Progenitor cell of endocrine pancreas (in vitro differentiated cells): ENCODE data around the gene LRMDA. TPM values are rescaled to one million over a fixed set of nuclear protein-coding genes. Genes with fewer than 3 reads are reported as not detected.
A peak's percentile ranks its signal among the peaks of the same experiment; 100 is the strongest.

Source experiments
- DNase-seq: peaks from one replicate; pipeline ENCODE4 v3.0.0; 2021; ENCODE audit warnings: low spot score; ENCODE audit not compliant: unreplicated experiment
- H3K27ac Mint-ChIP-seq: 2 replicates; pipeline ENCODE4 v1.8.0; 2021; ENCODE audit warnings: mild to moderate bottlenecking, moderate library complexity, mixed read lengths
- H3K27me3 Mint-ChIP-seq: 2 replicates; pipeline ENCODE4 v1.8.0; 2021; ENCODE audit warnings: mixed read lengths
- H3K36me3 Mint-ChIP-seq: 2 replicates; pipeline ENCODE4 v1.8.0; 2022; ENCODE audit warnings: mixed read lengths; ENCODE audit not compliant: insufficient read depth
- H3K4me1 Mint-ChIP-seq: 2 replicates; pipeline ENCODE4 v1.8.0; 2021; ENCODE audit warnings: low read depth, mixed read lengths
- H3K4me3 Mint-ChIP-seq: 2 replicates; pipeline ENCODE4 v1.8.0; 2021; ENCODE audit warnings: low read depth, mild to moderate bottlenecking, moderate library complexity, mixed read lengths
- H3K9me3 Mint-ChIP-seq: 2 replicates; pipeline ENCODE4 v1.8.0; 2021; ENCODE audit warnings: low read depth, mixed read lengths
- total RNA-seq: library from RNA; stranded (reverse); gene quantifications from 2 replicates; pipeline ENCODE4 v1.2.1, GENCODE V29; 2021
- TF ChIP-seq, protein P1 (sequence below): fragments of 200-600 bp; sonication (generic); IDR thresholded peaks from one replicate; pipeline ENCODE4 v1.5.0; 2021; ENCODE audit warnings: antibody characterized with exemption, mild to moderate bottlenecking; ENCODE audit not compliant: unreplicated experiment

The LRMDA gene
- total RNA-seq, 1 donor from 2014 or later = 6.5 TPM

DNA sequence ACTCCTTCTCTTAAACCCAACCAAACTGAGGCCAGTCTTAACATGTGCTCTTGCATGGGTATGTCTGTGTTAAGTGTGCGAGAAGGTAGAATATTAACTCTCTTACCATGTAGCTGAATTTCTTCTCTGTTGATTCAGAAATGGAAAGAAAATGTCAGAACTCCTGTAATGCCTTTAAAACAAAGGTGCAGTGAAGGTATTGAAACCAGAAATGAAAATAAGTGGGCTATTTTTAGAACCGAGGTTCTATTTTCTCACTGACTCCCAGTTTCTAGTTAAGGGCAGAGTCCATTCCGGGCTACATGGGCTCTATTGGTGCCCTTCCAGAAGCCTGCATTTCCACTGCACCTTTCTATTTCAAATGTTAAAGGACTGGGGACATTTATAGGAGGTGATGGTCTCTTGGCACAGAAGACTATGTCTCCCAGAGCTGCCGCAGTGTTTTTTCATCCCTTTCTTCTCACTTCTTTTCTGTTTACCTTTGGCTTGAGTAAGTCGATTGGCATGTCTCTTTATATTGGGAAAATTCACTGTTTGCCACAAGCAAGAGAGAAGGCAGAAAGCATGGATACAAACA is 174.9 kb downstream of the LRMDA start:
- Mint-ChIP-seq H3K9me3 (no peaks in the 10 kb centered on the region), H3K27me3 (no peaks in the 10 kb centered on the region), H3K4me1 (peaks cover 29% of the 10 kb centered on the region), H3K27ac (no peak overlapping the region), H3K36me3 (no peaks in the 10 kb centered on the region), H3K4me3 (no peak overlapping the region)
- TF ChIP-seq, protein P1, sequence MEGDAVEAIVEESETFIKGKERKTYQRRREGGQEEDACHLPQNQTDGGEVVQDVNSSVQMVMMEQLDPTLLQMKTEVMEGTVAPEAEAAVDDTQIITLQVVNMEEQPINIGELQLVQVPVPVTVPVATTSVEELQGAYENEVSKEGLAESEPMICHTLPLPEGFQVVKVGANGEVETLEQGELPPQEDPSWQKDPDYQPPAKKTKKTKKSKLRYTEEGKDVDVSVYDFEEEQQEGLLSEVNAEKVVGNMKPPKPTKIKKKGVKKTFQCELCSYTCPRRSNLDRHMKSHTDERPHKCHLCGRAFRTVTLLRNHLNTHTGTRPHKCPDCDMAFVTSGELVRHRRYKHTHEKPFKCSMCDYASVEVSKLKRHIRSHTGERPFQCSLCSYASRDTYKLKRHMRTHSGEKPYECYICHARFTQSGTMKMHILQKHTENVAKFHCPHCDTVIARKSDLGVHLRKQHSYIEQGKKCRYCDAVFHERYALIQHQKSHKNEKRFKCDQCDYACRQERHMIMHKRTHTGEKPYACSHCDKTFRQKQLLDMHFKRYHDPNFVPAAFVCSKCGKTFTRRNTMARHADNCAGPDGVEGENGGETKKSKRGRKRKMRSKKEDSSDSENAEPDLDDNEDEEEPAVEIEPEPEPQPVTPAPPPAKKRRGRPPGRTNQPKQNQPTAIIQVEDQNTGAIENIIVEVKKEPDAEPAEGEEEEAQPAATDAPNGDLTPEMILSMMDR = no peak
- DNase-seq = no peak

DNA sequence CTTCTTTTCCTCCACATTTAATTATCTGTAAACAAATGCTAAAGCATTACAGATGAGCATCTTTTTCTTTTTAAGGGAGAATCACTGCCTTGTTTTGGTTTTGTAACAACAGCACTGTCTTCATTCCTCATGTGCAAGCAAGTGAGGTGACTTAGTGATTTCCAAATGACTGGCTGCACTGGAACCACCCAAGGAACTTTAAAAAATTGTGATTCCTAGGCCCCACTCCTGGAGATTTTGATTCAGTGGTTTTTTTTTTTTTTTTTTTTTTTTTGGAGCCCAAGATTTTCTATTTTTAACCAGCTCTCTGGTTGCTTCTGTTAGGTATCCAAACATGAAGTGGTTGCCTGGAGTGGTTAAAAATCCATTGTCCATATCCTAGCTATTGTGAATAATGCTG is 176.2 kb downstream of the LRMDA start:
- Mint-ChIP-seq H3K27me3 (no peaks in the 10 kb centered on the region), H3K4me1 (peaks cover 29% of the 10 kb centered on the region), H3K27ac (no peak overlapping the region), H3K36me3 (no peaks in the 10 kb centered on the region), H3K4me3 (no peak overlapping the region), H3K9me3 (no peaks in the 10 kb centered on the region)
- no peak for DNase-seq
- TF ChIP-seq, protein P1 = no peak

DNA sequence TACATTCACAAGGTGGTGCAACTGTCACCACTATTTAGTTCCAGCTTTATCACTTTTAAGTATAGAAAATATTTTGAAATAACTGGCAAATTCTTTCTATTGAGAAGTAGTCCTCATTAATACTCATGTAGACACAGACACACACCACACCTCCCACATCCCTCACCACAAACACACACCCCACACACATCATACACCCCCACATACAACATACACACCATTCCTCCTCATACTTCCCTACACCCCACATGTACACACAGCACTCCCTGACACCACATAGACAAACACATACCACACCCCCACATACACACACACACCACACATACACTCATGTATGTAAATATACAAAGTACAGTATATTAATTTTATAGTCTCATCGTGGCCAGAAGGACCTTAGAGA is 178.8 kb downstream of the LRMDA start:
- Mint-ChIP-seq H3K27me3 (no peaks in the 10 kb centered on the region), H3K9me3 (no peaks in the 10 kb centered on the region), H3K4me3 (no peak overlapping the region), H3K36me3 (no peaks in the 10 kb centered on the region), H3K4me1 (peaks cover 47% of the 10 kb centered on the region), H3K27ac (no peak overlapping the region)
- no peak for DNase-seq
- TF ChIP-seq, protein P1 = no peak

DNA sequence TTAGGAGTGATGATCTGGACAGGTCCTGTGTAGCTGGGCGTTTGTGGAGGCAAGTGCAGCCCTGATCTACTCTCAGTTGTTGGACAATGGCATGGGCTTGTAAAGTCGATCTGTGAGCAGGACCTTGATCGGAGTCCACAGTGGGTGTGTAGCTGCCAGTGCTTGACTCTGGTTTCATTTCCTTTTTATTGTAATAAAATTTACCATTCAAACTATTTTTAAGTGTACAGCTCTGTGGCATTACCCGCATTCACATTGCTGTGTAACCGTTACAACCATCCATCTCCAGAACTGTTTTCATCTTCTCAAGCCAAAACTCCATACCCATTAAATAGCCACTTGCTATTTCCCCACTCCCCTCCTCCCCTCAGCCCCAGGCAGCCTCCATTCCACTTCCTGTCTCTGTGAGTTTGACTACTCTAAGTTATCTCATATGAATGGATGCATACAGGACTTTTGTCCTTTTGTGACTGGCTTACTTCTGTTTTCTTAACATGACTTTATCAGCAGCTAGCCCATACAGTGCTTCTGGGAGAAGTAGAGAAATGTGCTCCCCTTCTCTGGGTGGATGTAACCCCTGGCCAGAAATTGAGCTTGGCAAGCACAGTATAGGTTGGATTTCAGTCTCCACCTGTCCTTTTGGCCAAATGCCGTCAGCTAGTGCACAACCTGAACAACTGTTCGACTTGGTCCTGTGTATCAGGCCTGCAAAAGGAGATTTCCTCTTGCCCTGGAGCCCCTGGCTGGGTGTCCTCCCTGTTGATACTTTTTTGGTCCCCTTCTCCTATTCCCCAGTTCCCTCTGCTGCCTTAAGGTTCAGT is 180.0 kb downstream of the LRMDA start:
- Mint-ChIP-seq H3K9me3 (no peaks in the 10 kb centered on the region), H3K4me1 (peaks cover 38% of the 10 kb centered on the region), H3K4me3 (no peak overlapping the region), H3K27ac (peak overlapping the region; percentile 46), H3K36me3 (no peaks in the 10 kb centered on the region), H3K27me3 (no peaks in the 10 kb centered on the region)
- TF ChIP-seq, protein P1 = no peak
- no peak for DNase-seq

DNA sequence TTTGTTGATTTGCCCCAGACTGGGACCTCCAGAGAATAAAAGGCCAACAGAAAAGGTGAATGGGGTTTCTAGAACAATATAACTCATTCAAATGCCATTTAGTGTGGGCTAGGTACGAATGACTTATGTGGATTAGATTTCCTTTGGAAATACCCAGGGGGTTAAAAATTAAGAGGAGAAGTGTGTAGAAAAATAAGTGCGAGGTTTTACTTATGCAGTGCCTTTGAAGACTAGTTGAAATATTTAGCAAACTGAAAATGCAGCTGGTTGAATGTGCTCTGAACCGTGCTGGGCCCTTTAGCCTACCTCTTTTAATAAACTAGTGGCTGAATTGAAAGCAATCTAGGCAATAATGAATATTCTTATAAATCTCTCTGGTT is 180.6 kb downstream of the LRMDA start:
- H3K27ac Mint-ChIP-seq = peak overlapping the region; percentile 46
- no peak overlapping the region for H3K4me3 Mint-ChIP-seq

More for the DNA sequence above, 180.6 kb downstream of the LRMDA start:
- Mint-ChIP-seq H3K27me3 (no peaks in the 10 kb centered on the region), H3K36me3 (no peaks in the 10 kb centered on the region), H3K4me1 (peaks cover 33% of the 10 kb centered on the region), H3K9me3 (no peaks in the 10 kb centered on the region)
- no peak for DNase-seq
- TF ChIP-seq, protein P1 = no peak
